Bone marrow (tissue), 2 donors: Measurements from ENCODE around the gene ZC3H4.
"Not testable (repeated sequence)": the region's sequence is repeated elsewhere in the genome, so short reads cannot be mapped to it uniquely, and the experiment has no call there.

ENCODE experiments used
- DNase-seq, 2 donors: peaks; one replicate each; lab custom pipeline; 2025; lab: John Stamatoyannopoulos, UW

The ZC3H4 gene

GRCh38 chr19:47107953-47108746 is 5.4 kb downstream of the ZC3H4 start:
- DNase-seq: no peak

GRCh38 chr19:47107202-47107952 is 6.2 kb downstream of the ZC3H4 start:
- peak in 1 of 2 donors; percentile 84 for DNase-seq

DNA sequence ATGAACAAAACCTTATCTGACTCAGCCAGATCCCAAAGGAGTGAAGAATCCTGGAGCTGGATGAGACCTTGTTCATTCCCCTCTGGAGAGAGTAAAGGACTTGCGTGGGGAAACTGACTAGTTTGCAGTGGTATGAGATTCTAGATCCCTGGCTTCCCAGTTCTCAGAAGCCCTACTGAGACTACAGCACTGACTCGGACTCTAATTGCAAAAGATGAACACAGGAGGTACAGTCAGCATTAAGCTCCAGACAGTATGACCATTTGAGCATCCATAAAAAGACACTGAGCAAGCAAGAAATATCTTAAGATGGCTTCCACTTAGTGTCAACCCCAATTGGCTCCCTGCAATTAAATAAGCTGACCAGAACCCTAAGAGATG is 6.8 kb downstream of the ZC3H4 start:
- no peak for DNase-seq

DNA sequence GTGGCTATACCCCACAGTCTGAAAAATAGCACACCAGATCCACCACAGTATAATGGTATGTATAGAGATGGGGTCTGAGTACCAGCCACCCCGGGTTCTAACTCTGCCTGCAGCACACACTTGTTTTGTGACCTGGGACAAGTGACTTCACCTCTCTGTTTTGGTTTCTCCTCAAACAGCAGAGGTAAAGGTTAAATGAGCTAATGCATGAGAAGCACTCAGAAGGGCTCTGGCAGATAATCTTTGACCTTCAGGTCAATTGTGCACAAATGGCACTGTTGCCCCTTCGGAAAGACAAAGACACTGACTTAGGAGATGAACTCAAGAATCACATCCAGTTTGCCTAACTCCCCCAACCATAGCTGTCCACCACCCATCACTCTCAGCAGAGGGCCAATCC is 7.7 kb downstream of the ZC3H4 start:
- no peak for DNase-seq

- no peak for DNase-seq
These were observed 8.9 kb downstream of the ZC3H4 start for GRCh38 chr19:47104680-47105079.

GRCh38 chr19:47102346-47103060 is 11.1 kb downstream of the ZC3H4 start:
- no peak for DNase-seq

- not testable (repeated sequence) for DNase-seq
These were observed 12.5 kb downstream of the ZC3H4 start for GRCh38 chr19:47101116-47101515.

- no peak for DNase-seq
These were observed 13.3 kb downstream of the ZC3H4 start for GRCh38 chr19:47100290-47100689.

GRCh38 chr19:47099576-47100050 is 14.0 kb downstream of the ZC3H4 start:
- no peak for DNase-seq

GRCh38 chr19:47098608-47099007 is 15.0 kb downstream of the ZC3H4 start:
- no peak for DNase-seq

- no peak for DNase-seq
These were observed 16.0 kb downstream of the ZC3H4 start for GRCh38 chr19:47097396-47098201.

DNA sequence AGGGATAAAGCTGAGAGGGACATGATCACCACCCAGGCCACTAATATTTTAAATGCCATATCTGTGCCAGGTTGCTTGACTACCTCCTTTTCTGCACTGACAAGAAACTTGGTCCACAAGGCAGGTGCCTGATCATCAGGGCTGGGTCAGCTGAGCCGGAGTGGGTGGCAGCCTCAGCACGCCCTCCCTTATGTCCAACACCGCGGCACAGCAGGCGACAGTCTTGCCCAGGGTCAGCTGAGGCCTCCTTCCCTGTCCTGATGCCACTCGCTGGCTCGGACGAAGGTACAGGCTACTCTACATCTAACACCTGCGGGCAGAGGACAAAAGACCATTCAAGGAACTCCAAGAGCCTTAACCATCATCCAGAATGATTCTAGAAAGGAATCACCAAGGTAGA is 16.9 kb downstream of the ZC3H4 start:
- no peak for DNase-seq

- no peak for DNase-seq
These were observed 17.4 kb downstream of the ZC3H4 start for GRCh38 chr19:47096100-47096704.

GRCh38 chr19:47095476-47096099 is 18.0 kb downstream of the ZC3H4 start:
- no peak for DNase-seq

GRCh38 chr19:47094557-47095475 is 18.8 kb downstream of the ZC3H4 start:
- DNase-seq: no peak

GRCh38 chr19:47093841-47094240 is 19.7 kb downstream of the ZC3H4 start:
- DNase-seq: no peak

DNA sequence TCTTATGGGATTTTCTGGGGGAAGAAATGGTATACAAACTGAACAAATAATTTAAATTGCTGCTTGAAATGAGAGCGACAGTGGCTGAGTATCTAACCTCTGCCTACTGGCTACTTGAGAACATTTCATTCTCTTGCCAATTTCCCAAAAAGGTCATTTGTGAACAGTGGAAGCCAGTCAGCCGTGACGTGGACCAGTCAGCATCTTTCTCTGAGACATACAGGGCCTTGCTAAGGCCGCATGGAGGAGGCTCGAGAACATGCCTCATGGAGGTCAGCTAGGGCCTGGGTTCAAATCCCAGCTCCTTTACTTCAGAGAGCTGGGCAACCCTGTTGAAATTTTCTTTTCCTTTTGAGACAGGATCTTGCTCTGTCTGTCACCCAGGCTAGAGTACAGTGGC is 20.3 kb downstream of the ZC3H4 start:
- no peak for DNase-seq

DNA sequence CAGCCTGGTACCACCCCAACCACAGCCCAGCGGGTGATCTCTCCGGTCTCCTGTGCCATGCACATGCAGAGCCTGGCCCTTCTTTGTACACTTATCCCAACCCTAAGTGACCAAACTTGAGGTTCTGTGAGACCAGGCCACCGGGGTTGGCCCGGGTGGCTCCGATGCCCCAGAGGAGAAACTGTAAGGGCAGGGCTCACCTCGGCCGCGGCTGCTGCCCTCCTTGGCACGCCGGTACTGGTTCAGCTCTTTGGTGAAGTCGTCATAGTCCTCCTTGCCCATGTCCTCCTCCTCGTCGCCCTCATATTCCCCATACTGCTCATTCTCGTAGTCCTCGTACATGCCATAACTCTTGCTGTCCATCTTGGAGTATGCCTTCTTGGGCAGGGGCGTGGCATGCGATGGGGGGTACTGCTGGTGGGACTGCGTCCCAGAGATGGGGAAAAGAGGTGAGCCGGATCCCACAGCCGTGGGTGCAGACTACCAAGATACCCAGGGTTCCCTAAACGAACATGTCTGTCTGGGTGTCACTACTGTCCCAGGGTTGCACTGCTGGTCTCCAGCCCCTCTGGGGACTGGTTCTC is 23.7 kb downstream of the ZC3H4 start:
- DNase-seq: no peak

GRCh38 chr19:47086280-47086679 is 27.3 kb downstream of the ZC3H4 start:
- DNase-seq: no peak
